LNCaP clone FGC (cell line): ENCODE measurements around the gene KIF5C.

Experiments used
- DNase-seq: peaks from one replicate; pipeline ENCODE4 v3.0.0-alpha.2; 2011; ENCODE audit warnings: low read depth
- H3K4me3 ChIP-seq: 2 replicates; pipeline ENCODE4 v1.5.1; 2011; ENCODE audit warnings: mild to moderate bottlenecking, low read depth, low read length, control low read depth
- TF ChIP-seq, protein P1 (sequence below): IDR thresholded peaks from 2 replicates; pipeline ENCODE4 v1.5.1; 2012; ENCODE audit warnings: mild to moderate bottlenecking; ENCODE audit not compliant: control insufficient read depth, insufficient read depth; ENCODE audit errors: extremely low read depth

KIF5C gene

DNA sequence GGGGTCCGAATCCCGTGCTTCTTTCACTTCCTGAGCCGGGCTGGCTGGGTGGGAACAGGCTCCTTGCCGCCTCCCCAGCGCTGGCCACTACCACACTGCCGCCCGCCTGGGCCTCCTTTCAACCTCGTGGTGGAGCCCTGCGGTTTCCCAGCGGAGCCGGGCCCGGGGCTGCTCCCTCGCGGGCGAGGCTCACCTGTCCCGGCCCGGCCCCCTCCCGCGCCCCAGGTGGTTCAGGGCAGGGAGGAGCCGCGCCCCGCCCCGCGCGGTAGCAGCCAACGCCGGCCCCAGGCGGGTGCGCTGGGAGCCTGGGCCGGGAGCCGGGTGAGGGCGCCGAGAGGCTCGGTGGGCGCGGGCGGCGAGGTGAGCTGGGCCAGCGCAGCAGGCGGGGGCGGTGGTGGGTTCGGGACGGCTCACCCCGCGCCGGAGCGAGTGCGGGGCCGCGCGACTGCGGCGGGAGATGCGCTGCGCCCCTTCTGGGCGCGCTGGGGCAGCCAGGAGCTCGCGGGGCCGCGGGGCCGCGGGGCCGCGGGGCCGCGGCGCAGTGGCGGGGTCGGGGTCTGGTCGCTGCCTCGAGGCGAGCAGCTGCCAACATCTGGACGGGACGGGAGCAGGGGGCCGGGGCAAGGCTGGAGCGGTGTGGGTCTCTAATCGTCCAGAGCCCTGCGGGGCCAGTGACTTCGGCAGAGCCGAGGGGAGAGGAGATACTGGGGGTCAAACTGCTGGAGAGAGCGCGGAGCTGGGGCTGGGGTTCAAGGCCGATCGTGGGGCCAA is 163.6 kb downstream of the KIF5C start, which contains the start of gene LYPD6B:
Gene LYPD6B, plus strand, starts transcription at position 258 of the 771 bp plus-strand sequence. CDS start 92,250 bp downstream, outside the sequence.
- TF ChIP-seq, protein P1, sequence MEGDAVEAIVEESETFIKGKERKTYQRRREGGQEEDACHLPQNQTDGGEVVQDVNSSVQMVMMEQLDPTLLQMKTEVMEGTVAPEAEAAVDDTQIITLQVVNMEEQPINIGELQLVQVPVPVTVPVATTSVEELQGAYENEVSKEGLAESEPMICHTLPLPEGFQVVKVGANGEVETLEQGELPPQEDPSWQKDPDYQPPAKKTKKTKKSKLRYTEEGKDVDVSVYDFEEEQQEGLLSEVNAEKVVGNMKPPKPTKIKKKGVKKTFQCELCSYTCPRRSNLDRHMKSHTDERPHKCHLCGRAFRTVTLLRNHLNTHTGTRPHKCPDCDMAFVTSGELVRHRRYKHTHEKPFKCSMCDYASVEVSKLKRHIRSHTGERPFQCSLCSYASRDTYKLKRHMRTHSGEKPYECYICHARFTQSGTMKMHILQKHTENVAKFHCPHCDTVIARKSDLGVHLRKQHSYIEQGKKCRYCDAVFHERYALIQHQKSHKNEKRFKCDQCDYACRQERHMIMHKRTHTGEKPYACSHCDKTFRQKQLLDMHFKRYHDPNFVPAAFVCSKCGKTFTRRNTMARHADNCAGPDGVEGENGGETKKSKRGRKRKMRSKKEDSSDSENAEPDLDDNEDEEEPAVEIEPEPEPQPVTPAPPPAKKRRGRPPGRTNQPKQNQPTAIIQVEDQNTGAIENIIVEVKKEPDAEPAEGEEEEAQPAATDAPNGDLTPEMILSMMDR = peak; percentile 49
- peak within 1 kb of the TSS; percentile 35 for H3K4me3 ChIP-seq
- no peak for DNase-seq

DNA sequence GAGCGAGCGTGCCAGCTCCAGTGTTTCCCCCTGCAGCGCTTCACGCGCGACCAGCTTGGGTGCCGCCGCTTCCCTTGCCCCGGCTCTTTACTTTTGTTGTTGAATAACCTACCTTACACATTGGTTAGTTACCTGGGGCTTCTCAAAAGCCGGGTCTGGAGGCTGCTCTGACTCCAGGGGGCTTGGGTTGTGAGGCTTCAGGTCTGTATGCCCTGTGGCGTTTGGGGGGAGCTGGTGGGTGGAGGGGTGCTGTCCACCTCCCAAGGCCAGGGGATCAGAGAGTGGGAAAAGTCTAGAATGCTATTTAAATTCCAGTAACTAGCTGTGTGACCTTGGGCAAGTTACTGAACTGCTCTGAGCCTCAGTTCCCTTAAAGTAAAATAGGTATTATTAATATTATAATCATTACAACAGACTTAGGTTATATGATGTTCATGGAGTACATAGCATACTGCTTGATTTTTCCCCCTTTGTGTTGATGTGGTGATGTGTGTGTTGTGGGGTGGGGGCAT is 164.2 kb downstream of the KIF5C start:
- H3K4me3 ChIP-seq = peak overlapping the region; percentile 24; the same call in 1 of the 2 replicates
- no peak for DNase-seq

DNA sequence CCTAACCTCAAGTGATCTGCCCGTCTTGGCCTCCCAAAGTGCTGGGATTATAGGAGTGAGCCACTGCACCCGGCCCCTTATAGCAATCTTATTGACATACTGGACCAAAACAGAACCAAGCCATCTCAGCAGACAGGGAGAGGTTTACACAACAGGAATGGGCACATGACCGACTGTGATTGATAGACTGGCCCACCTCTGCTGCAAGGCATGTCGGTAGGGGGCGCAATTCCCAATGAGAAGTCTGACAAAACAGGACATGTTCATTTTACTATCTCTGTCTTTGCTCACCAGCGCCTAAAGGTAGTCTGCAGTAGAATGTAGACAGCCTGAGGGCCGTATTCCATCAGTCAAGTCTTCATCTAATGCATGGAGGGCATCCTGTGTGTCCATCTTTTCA is 165.4 kb downstream of the KIF5C start:
- no peak overlapping the region for H3K4me3 ChIP-seq
- DNase-seq = no peak
- TF ChIP-seq, protein P1 = peak; percentile 55

More for the DNA sequence above, 164.2 kb downstream of the KIF5C start:
- TF ChIP-seq, protein P1 = no peak

DNA sequence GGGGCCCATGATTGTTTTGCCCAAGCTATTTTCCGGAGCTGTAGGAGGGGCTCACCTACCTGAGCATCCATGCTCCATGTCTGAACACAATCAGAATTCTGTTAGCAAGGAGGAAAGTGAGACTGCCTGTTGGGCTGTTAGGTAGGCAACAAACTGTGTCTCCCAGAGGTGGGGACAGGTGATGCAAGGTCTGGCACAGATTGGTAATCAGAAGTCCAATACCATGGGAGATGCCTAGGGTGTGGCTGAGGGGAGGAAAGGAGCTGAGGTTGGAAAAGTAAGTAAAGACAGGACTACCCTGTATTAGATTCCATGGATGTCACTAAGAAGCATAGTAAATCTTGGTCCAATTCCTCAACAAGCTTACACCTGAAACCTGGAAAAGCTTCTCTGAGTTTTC is 166.5 kb downstream of the KIF5C start:
- no peak overlapping the region for H3K4me3 ChIP-seq
- no peak for DNase-seq
- TF ChIP-seq, protein P1 = no peak

DNA sequence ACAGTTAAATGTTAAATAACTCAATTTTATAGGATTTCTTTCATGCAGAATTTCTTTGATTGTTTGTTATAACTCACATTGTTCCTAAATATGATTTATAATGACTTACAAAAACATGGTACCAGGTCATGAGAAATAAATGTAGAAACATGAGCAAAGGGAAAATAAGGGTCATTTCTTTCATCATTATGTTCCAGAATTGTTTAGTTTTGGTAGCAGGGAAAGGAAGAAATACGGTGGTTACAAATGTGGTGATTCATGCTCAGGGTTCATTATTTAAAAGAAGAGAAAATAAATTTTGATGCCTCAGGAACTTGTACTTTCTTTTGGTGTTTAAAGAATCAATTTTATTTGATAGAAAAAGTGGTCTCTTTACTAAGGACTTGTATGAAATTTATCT is 167.9 kb downstream of the KIF5C start:
- TF ChIP-seq, protein P1 = no peak
- H3K4me3 ChIP-seq = no peak overlapping the region
- no peak for DNase-seq

DNA sequence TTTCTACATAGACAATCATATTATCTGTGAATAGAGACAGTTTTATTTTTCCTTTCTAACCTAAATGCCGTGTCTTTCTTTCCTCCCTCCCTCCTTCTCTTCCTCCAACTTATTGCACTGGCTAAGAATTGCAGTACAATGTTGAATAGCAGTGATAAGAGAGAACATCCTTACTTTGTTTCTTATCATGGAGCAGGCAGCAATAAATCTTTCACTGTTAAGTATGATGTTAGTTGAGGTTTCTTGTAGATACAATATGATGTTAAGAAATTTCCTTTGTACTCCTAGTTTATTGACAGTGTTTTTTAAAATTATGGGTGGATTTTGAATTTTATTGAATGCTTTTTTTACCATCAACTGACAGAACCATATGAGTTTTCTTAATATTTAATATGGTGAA is 169.5 kb downstream of the KIF5C start:
- TF ChIP-seq, protein P1 = no peak
- no peak for DNase-seq
- H3K4me3 ChIP-seq = no peak overlapping the region
